ENCODE results near the gene SLC35F6. TPM values are rescaled to one million over a fixed set of nuclear protein-coding genes. Genes with fewer than 3 reads are reported as not detected.
"Not testable (repeated sequence)": the region's sequence is repeated elsewhere in the genome, so short reads cannot be mapped to it uniquely, and the experiment has no call there.

The SLC35F6 gene
- total RNA-seq, 1 donor from 2014 or later = 5.6 TPM

DNA sequence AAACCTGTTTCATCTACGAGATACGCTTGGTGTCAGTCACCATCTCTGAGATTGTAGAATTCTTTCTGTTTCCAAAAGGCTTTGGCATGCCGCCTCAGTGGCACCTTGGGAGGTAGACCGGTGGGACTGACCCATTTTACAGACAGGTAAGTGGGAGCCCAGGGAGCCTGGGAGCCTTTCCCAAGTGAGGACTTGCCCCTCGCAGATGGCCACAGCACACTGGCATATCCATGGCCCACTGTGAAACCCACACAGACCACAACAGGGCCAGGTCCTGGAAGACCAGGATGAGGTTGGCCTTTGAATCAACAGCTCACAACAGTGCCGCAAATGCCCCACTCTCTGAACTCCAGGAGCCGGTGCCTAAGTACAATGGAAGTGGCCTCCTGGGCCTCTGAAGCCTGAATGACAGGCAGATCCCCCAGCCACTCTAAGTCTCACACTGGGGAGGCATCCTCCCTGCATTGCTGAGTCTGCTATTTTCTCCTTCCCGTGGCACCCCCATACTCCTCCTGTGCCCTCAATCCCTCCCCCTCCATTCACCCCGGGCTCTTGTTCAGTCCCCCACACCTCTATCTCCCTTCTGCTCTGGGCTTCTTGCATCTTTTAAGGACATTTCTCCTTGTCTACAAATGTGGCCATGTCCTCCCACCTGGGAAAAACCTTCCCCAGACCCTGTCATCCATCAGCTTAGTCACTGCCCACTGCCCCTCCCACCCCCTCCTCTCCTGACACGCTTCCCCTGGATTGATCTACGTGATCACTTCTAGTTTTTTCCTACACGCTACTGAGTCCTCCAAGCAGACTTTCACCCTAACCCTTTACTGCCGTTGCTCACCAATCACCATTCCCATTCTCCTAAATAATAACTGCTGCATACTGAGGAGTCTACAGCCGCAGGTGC lies 48.0 kb downstream of the SLC35F6 start:
- Mint-ChIP-seq H3K4me3 (peak overlapping the region; percentile 56), H3K9me3 (peaks cover 9% of the 10 kb centered on the region), H3K4me1 (peaks cover 66% of the 10 kb centered on the region), H3K27me3 (ENCODE audit: insufficient read depth, low read depth) (peaks cover 9% of the 10 kb centered on the region), H3K27ac (peak overlapping the region; percentile 42), H3K36me3 (peaks cover 4% of the 10 kb centered on the region)
- Histone ChIP-seq H3K27ac (no peak overlapping the region), H3K9me3 (ENCODE audit: low read depth) (no peaks in the 10 kb centered on the region), H3K27me3 (no peaks in the 10 kb centered on the region), H3K4me3 (no peak overlapping the region), H3K79me2 (ENCODE audit: low read depth) (no peaks in the 10 kb centered on the region), H3K36me3 (no peaks in the 10 kb centered on the region), H3K4me1 (peaks cover 23% of the 10 kb centered on the region), H3K9ac (no peak overlapping the region), H3F3A (ENCODE audit: low read depth) (no peaks in the 10 kb centered on the region), H3K4me2 (peak overlapping the region; percentile 55), H2AFZ (replicated peaks) (peak overlapping the region; percentile 63), H4K20me1 (ENCODE audit: low read depth) (no peaks in the 10 kb centered on the region)
- TF ChIP-seq, protein P1, sequence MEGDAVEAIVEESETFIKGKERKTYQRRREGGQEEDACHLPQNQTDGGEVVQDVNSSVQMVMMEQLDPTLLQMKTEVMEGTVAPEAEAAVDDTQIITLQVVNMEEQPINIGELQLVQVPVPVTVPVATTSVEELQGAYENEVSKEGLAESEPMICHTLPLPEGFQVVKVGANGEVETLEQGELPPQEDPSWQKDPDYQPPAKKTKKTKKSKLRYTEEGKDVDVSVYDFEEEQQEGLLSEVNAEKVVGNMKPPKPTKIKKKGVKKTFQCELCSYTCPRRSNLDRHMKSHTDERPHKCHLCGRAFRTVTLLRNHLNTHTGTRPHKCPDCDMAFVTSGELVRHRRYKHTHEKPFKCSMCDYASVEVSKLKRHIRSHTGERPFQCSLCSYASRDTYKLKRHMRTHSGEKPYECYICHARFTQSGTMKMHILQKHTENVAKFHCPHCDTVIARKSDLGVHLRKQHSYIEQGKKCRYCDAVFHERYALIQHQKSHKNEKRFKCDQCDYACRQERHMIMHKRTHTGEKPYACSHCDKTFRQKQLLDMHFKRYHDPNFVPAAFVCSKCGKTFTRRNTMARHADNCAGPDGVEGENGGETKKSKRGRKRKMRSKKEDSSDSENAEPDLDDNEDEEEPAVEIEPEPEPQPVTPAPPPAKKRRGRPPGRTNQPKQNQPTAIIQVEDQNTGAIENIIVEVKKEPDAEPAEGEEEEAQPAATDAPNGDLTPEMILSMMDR (IDR thresholded peaks at IDR 0.05) = no peak
- TF ChIP-seq EZH2 (IDR thresholded peaks at IDR 0.05) (no peak), EZH2phosphoT487 (IDR thresholded peaks at IDR 0.05) (no peak)
- peak; percentile 61 for DNase-seq (ENCODE audit: low spot score)

DNA sequence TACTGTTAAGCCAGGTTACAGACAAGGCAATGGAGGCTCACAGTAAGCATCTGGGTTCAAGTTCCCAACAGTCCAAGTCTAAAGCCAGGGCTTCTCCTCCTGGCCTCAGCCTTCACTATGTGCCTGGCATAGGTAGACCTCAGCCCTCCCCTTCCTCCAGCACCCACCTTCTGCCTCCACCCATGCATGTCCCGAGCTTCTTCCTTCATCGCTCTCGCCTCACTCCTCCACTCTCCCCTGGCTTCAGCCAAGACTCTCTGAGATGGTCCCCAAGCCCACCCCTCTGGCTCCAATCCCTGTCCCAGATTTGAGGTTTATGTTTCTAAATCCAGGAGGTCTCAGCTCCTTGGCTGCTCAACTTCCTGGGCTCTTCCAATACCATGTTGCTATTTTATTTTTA lies 48.6 kb downstream of the SLC35F6 start:
- Histone ChIP-seq H2AFZ (replicated peaks) (no peak overlapping the region), H3K36me3 (no peaks in the 10 kb centered on the region), H3K9ac (no peak overlapping the region), H4K20me1 (ENCODE audit: low read depth) (no peaks in the 10 kb centered on the region), H3K79me2 (ENCODE audit: low read depth) (no peaks in the 10 kb centered on the region), H3K9me3 (ENCODE audit: low read depth) (no peaks in the 10 kb centered on the region), H3K27ac (no peak overlapping the region), H3K4me3 (no peak overlapping the region), H3K4me1 (peaks cover 19% of the 10 kb centered on the region), H3F3A (ENCODE audit: low read depth) (no peaks in the 10 kb centered on the region), H3K27me3 (no peaks in the 10 kb centered on the region), H3K4me2 (no peak overlapping the region)
- peaks cover 7% of the 10 kb centered on the region for H3K27me3 Mint-ChIP-seq (ENCODE audit: insufficient read depth, low read depth)
- peak overlapping the region; percentile 42 for H3K27ac Mint-ChIP-seq
- peak overlapping the region; percentile 56 for H3K4me3 Mint-ChIP-seq
- no peak for DNase-seq (ENCODE audit: low spot score)
- TF ChIP-seq EZH2 (IDR thresholded peaks at IDR 0.05) (no peak), EZH2phosphoT487 (IDR thresholded peaks at IDR 0.05) (no peak)
- TF ChIP-seq, protein P1 (IDR thresholded peaks at IDR 0.05) = no peak
- peaks cover 60% of the 10 kb centered on the region for H3K4me1 Mint-ChIP-seq
- H3K36me3 Mint-ChIP-seq = peaks cover 4% of the 10 kb centered on the region
- H3K9me3 Mint-ChIP-seq = peaks cover 9% of the 10 kb centered on the region

DNA sequence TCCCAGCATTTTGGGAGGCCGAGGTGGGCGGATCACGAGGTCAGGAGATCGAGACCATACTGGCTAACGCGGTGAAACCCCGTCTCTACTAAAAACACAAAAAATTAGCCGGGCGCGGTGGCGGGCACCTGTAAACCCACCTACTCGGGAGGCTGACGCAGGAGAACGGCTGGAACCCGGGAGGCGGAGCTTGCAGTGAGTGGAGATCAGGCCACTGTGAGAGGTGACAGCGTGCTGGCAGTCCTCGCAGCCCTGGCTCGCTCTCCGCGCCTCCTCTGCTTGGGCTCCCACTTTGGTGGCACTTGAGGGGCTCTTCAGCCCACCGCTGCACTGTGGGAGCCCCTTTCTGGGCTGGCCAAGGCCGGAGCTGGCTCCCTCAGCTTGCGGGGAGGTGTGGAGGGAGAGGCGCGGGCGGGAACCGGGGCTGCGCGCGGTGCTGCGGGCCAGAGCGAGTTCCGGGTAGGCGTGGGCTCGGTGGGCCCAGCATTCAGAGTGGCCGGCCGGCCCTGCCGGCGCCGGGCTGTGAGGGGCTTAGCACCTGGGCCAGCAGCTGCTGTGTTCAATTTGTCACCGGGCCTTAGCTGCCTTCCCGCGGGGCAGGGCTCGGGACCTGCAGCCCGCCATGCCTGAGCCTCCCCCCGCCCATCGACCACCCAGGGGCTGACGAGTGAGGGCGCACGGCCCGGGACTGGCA lies 50.1 kb downstream of the SLC35F6 start:
- not testable (repeated sequence) for H3F3A ChIP-seq (ENCODE audit: low read depth); H3K27ac ChIP-seq; H3K36me3 ChIP-seq; H3K27ac Mint-ChIP-seq; H3K9ac ChIP-seq; H3K4me3 Mint-ChIP-seq; H3K4me2 ChIP-seq; H3K36me3 Mint-ChIP-seq; H3K27me3 Mint-ChIP-seq (ENCODE audit: insufficient read depth, low read depth); H3K27me3 ChIP-seq; H3K9me3 ChIP-seq (ENCODE audit: low read depth); H2AFZ ChIP-seq (replicated peaks); H3K9me3 Mint-ChIP-seq; H4K20me1 ChIP-seq (ENCODE audit: low read depth); DNase-seq (ENCODE audit: low spot score); H3K4me3 ChIP-seq; H3K79me2 ChIP-seq (ENCODE audit: low read depth)
- peaks cover 61% of the 10 kb centered on the region for H3K4me1 Mint-ChIP-seq
- peaks cover 12% of the 10 kb centered on the region for H3K4me1 ChIP-seq
